ENCODE results near the gene KCTD1. TPM values are rescaled to one million over a fixed set of nuclear protein-coding genes. Genes with fewer than 3 reads are reported as not detected.

KCTD1 gene
- total and polyA plus RNA-seq, 2 of the 8 experiments (the other 6 are each of a cell fraction or from before 2014, with no cell fraction given), result 7.7 to 14.0 TPM

DNA sequence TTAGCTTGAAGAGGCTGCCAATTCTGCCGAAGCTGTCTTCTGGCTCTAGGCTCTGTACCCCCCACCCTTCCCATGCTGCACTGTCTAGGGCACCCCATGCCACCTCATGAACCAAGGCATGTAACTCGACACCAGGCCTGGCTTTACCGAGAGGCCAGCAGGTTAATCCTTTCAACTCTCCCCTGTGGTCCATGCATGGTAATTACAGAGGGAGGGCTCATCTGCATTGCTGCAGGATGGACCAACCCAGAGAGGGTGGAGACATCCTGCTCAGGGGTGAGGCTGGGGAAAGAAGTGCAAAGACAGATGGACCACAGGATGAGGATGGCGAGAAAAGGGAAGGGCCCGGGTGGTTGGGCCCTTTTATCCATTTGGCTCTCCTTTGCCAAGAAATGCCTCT lies 65.8 kb downstream of the KCTD1 start:
- H2BK120ac ChIP-seq (replicated peaks; ENCODE audit: low read depth, low read length), result no peak overlapping the region
- H3K36me3 ChIP-seq (ENCODE audit: control insufficient read depth in 2 of 4, insufficient read depth in 4 of 4, low read length in 3 of 4), result no peaks in the 10 kb centered on the region
- ChIA-PET POLR2A (ENCODE audit: partially characterized antibody) (interaction anchor here (1.4 kb wide), 1 partner anchor 33 kb away, joined by 4 read pairs; no protein-coding TSS in a partner anchor), CTCF (ENCODE audit: partially characterized antibody) (interaction anchor here (0.6 to 1.8 kb wide), 5 partner anchors 15 to 165 kb away, joined by 3 to 12 read pairs (median 3); no protein-coding TSS in a partner anchor)
- no peak overlapping the region for H2BK5ac ChIP-seq (ENCODE audit: low read depth, low read length)
- 31% methylated on average over 5 of the region's 5 CpGs; no CpG with 5 or more reads in 1 of the 2 experiments for WGBS, 2 experiments (ENCODE audit: extremely low coverage in 1 of 2, insufficient coverage in 1 of 2, insufficient read length in 1 of 2, insufficient replicate concordance in 2 of 2, low coverage in 1 of 2, low lambda C conversion rate in 2 of 2, missing lambda C conversion rate in 1 of 2)
- H2AK5ac ChIP-seq (ENCODE audit: low read depth, low read length), result no peak overlapping the region
- no peak overlapping the region for H3K18ac ChIP-seq (ENCODE audit: extremely low read depth, low read length)
- H4K91ac ChIP-seq (replicated peaks; ENCODE audit: insufficient read length, low read length), result no peak overlapping the region
- no peaks in the 10 kb centered on the region for H4K20me1 ChIP-seq (replicated peaks in 1 of 2; ENCODE audit: control insufficient read depth in 1 of 2, insufficient read depth in 2 of 2, low read length in 2 of 2)
- H3K56ac ChIP-seq (replicated peaks; ENCODE audit: insufficient read length, low read depth, low read length), result no peak overlapping the region
- no peaks in the 10 kb centered on the region for H3K79me2 ChIP-seq (ENCODE audit: control insufficient read depth in 1 of 2, insufficient read depth in 2 of 2, low read length in 2 of 2)
- H2AFZ ChIP-seq (ENCODE audit: low read length), result no peak overlapping the region
- H3K4ac ChIP-seq (replicated peaks; ENCODE audit: insufficient read length, low read depth, low read length), result no peak overlapping the region
- peak; percentile 88 for FAIRE-seq
- H3K79me1 ChIP-seq (ENCODE audit: low read depth, low read length), result no peaks in the 10 kb centered on the region
- no peak overlapping the region for H3K9ac ChIP-seq (replicated peaks in 1 of 4; ENCODE audit: extremely low read depth in 1 of 4, low read depth in 3 of 4, low read length in 3 of 4)
- H3K27ac ChIP-seq (ENCODE audit: low read depth, low read length), result no peak overlapping the region
- H3K23me2 ChIP-seq (ENCODE audit: low read depth, low read length), result no peaks in the 10 kb centered on the region
- H3K9me3 ChIP-seq (ENCODE audit: insufficient read depth in 2 of 2, low read depth in 1 of 2, low read length in 1 of 2), result no peaks in the 10 kb centered on the region
- no peak overlapping the region for H3K4me3 ChIP-seq (ENCODE audit: extremely low read depth in 1 of 4, insufficient read depth in 2 of 4, low read depth in 3 of 4, low read length in 4 of 4)
- H3K14ac ChIP-seq (ENCODE audit: insufficient read length), result no peak overlapping the region
- H4K8ac ChIP-seq (ENCODE audit: extremely low read depth, insufficient read depth, low read length), result no peak overlapping the region
- peaks cover 9 to 26% (median 21%) of the 10 kb centered on the region in 4 experiments for H3K4me1 ChIP-seq (replicated peaks in 1 of 4; ENCODE audit: control insufficient read depth in 3 of 4, insufficient read depth in 4 of 4, low read length in 3 of 4)
- H3K4me2 ChIP-seq (ENCODE audit: insufficient read depth in 1 of 2, low read depth in 2 of 2, low read length in 2 of 2), result peak overlapping the region in 1 of 2 experiments; percentile 5; a peak in 1 of 4 replicates
- H3K23ac ChIP-seq (ENCODE audit: insufficient read length), result no peak overlapping the region
- H4K5ac ChIP-seq (ENCODE audit: insufficient read length, low read depth, low read length), result no peak overlapping the region
- H2BK20ac ChIP-seq (ENCODE audit: low read length), result no peak overlapping the region
- peak; percentile 43 to 68 for DNase-seq (ENCODE audit: low read depth in 1 of 2, low spot score in 2 of 2)
- no peak overlapping the region for H2BK15ac ChIP-seq (ENCODE audit: low read length)
- H2BK12ac ChIP-seq (ENCODE audit: low read depth, low read length), result no peak overlapping the region
- H3K27me3 ChIP-seq (replicated peaks in 1 of 4; ENCODE audit: control insufficient read depth in 3 of 4, extremely low read depth in 1 of 4, insufficient read depth in 3 of 4, low read length in 3 of 4), result peaks cover 0 to 1% (median 0%) of the 10 kb centered on the region in 4 experiments; a peak in 1 of 7 replicates
- TF ChIP-seq CREB1 (IDR thresholded peaks at IDR 0.05) (no peak), TAF7 (optimal IDR thresholded peaks at IDR 0.05; ENCODE audit: borderline replicate concordance, low read depth, low read length) (no peak), RFX5 (IDR thresholded peaks at IDR 0.05; ENCODE audit: borderline replicate concordance, low read depth, low read length) (no peak), SIRT6 (IDR thresholded peaks at IDR 0.05; ENCODE audit: low read length) (no peak), POLR2A (IDR thresholded peaks at IDR 0.05; ENCODE audit: control extremely low read depth in 1 of 2, low read depth in 2 of 2, low read length in 2 of 2) (no peak), KDM1A (IDR thresholded peaks at IDR 0.05; ENCODE audit: borderline replicate concordance, low read length) (0 out of 2 replicates have a peak, but pooled peaks have one; percentile 30), BCL11A (IDR thresholded peaks at IDR 0.05; ENCODE audit: low read depth in 2 of 2, low read length in 2 of 2) (no peak), RNF2 (IDR thresholded peaks at IDR 0.05; ENCODE audit: borderline replicate concordance, low read depth, low read length, missing control alignments, poor library complexity, severe bottlenecking) (no peak), TEAD4 (IDR thresholded peaks at IDR 0.05; ENCODE audit: low read depth, low read length) (peak; percentile 39; the same call in 1 of the 2 replicates), SP4 (IDR thresholded peaks at IDR 0.05; ENCODE audit: low read length) (no peak), JUND (IDR thresholded peaks at IDR 0.05; ENCODE audit: low read length) (0 out of 2 replicates have a peak, but pooled peaks have one; percentile 7), SIX5 (IDR thresholded peaks at IDR 0.05; ENCODE audit: low read depth, low read length) (peak; percentile 1; the same call in 1 of the 2 replicates), JUN (IDR thresholded peaks at IDR 0.05; ENCODE audit: low read depth, low read length) (no peak)
- TF ChIP-seq, protein P1, sequence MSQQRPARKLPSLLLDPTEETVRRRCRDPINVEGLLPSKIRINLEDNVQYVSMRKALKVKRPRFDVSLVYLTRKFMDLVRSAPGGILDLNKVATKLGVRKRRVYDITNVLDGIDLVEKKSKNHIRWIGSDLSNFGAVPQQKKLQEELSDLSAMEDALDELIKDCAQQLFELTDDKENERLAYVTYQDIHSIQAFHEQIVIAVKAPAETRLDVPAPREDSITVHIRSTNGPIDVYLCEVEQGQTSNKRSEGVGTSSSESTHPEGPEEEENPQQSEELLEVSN (IDR thresholded peaks at IDR 0.05), result no peak

Measured in H1 (cell line).